Measurements from ENCODE around the gene GPR137.

- TF ChIP-seq EZH2phosphoT487 (IDR thresholded peaks at IDR 0.05; ENCODE audit: insufficient read depth, low read depth) (no peak), EZH2 (IDR thresholded peaks at IDR 0.05; ENCODE audit: insufficient read depth, poor library complexity, severe bottlenecking) (no peak)
Observed at GRCh38 chr11:64285885-64286800, 495 bp downstream of the GPR137 start.

Measured in GM23248 (cell line).